ENCODE data around the gene S100A6. TPM values are rescaled to one million over a fixed set of nuclear protein-coding genes. Genes with fewer than 3 reads are reported as not detected.

S100A6 gene
- total RNA-seq, 1 experiment from 2014 or later: 1,633 TPM

DNA sequence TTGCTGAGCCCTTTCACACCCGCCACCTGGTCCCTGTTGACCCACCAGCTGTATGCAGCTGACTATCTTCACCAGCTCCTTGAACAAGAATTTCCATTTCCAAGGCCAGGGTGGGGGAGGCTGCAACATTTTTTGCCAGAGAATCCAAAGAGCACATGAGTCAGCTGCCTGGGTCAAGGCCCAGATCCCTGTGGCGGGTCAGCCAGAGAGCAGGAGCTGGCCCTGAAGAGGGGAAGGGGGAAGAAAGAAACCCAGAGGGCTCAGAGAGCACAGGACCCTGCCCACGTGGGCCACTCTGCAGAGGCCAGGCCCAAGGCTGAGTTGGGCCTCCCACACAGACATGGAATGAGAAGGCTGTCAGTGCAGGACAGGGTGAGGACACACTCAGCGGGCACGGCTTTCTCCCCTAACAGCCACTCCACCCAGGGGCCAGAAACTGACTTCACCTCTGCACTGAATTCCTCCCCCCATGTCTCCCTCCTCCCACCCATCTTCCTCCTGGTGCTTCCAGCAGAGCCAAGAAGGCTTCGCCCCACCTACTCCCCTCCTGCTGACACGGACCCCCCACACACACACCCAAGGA is 28.9 kb downstream of the S100A6 start (continued):
- TF ChIP-seq, protein P1, sequence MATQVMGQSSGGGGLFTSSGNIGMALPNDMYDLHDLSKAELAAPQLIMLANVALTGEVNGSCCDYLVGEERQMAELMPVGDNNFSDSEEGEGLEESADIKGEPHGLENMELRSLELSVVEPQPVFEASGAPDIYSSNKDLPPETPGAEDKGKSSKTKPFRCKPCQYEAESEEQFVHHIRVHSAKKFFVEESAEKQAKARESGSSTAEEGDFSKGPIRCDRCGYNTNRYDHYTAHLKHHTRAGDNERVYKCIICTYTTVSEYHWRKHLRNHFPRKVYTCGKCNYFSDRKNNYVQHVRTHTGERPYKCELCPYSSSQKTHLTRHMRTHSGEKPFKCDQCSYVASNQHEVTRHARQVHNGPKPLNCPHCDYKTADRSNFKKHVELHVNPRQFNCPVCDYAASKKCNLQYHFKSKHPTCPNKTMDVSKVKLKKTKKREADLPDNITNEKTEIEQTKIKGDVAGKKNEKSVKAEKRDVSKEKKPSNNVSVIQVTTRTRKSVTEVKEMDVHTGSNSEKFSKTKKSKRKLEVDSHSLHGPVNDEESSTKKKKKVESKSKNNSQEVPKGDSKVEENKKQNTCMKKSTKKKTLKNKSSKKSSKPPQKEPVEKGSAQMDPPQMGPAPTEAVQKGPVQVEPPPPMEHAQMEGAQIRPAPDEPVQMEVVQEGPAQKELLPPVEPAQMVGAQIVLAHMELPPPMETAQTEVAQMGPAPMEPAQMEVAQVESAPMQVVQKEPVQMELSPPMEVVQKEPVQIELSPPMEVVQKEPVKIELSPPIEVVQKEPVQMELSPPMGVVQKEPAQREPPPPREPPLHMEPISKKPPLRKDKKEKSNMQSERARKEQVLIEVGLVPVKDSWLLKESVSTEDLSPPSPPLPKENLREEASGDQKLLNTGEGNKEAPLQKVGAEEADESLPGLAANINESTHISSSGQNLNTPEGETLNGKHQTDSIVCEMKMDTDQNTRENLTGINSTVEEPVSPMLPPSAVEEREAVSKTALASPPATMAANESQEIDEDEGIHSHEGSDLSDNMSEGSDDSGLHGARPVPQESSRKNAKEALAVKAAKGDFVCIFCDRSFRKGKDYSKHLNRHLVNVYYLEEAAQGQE (IDR thresholded peaks at IDR 0.05; ENCODE audit: low read depth): no peak
- TF ChIP-seq JUND (IDR thresholded peaks at IDR 0.05) (no peak; the same call in 1 of the 2 replicates), EZH2phosphoT487 (IDR thresholded peaks at IDR 0.05; ENCODE audit: borderline replicate concordance) (no peak)

DNA sequence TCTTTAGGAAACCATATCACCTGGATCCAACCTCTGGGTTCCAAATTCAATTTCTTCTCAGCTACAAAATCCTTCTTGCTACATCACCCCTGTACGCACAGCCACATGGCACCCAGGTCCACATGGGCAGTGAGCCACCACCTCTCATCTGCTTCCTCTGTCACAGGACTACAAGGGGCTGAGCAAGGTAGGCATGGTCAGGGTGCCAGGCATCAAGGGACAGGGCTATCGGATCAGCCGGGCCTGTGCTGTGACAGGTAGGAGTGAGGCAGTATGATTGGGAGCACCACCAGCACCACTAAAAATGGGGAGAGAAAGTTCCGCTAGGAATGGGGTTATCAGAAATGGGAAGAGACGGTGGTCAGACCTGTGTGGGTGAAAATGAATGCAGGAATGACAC is 29.4 kb downstream of the S100A6 start:
- no peaks in the 10 kb centered on the region for H3K27me3 ChIP-seq (ENCODE audit: insufficient read depth, low read length)
- ATAC-seq (peak; percentile 2; the same call in 1 of the 2 replicates), DNase-seq (ENCODE audit: low read depth, low spot score) (no peak)
- no peaks in the 10 kb centered on the region for H3K9me2 ChIP-seq (ENCODE audit: insufficient read depth)
- TF ChIP-seq, protein P2, sequence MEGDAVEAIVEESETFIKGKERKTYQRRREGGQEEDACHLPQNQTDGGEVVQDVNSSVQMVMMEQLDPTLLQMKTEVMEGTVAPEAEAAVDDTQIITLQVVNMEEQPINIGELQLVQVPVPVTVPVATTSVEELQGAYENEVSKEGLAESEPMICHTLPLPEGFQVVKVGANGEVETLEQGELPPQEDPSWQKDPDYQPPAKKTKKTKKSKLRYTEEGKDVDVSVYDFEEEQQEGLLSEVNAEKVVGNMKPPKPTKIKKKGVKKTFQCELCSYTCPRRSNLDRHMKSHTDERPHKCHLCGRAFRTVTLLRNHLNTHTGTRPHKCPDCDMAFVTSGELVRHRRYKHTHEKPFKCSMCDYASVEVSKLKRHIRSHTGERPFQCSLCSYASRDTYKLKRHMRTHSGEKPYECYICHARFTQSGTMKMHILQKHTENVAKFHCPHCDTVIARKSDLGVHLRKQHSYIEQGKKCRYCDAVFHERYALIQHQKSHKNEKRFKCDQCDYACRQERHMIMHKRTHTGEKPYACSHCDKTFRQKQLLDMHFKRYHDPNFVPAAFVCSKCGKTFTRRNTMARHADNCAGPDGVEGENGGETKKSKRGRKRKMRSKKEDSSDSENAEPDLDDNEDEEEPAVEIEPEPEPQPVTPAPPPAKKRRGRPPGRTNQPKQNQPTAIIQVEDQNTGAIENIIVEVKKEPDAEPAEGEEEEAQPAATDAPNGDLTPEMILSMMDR (IDR thresholded peaks at IDR 0.05 in 2 of 3, conservative IDR thresholded peaks at IDR 0.05 in 1 of 3; ENCODE audit: borderline replicate concordance in 1 of 3, insufficient read depth in 1 of 3, low read depth in 2 of 3, low read length in 2 of 3): no peak
- TF ChIP-seq ZFX (IDR thresholded peaks at IDR 0.05): no peak
- TF ChIP-seq ZNF274 (IDR thresholded peaks at IDR 0.05; ENCODE audit: low read depth, low read length): no peak
- intact Hi-C loops (cut with micrococcal nuclease): loop anchor here (5.0 kb wide), 1 partner anchor 481 kb away; the partner anchor contains the start of gene RAB13
- no peak overlapping the region for H2AFZ ChIP-seq (ENCODE audit: low read depth, low read length, poor library complexity, severe bottlenecking)
- no peaks in the 10 kb centered on the region for H4K20me1 ChIP-seq (ENCODE audit: insufficient read depth)
- CTCF ChIA-PET: interaction anchor here (1.3 to 1.8 kb wide), 4 partner anchors 9 to 153 kb away, joined by 4 read pairs; no protein-coding TSS in a partner anchor
- POLR2A ChIA-PET: interaction anchor here (1.3 to 1.5 kb wide), 2 partner anchors 45 to 60 kb away, joined by 3 to 4 read pairs; no protein-coding TSS in a partner anchor
- H3K27ac ChIP-seq (ENCODE audit: low read depth, low read length): peak overlapping the region; percentile 19; the same call in 1 of the 2 replicates
- no TSS peak for BruUV-seq (replicated peaks)
- H3K79me2 ChIP-seq (ENCODE audit: insufficient read depth, low read length): no peaks in the 10 kb centered on the region
- peak overlapping the region; percentile 47 for H3K9ac ChIP-seq (ENCODE audit: low read length)
- H3K36me3 ChIP-seq (ENCODE audit: control insufficient read depth in 1 of 2, insufficient read depth in 2 of 2, low read length in 2 of 2): no peaks in the 10 kb centered on the region
- peak overlapping the region; percentile 65 for H3K4me2 ChIP-seq (ENCODE audit: low read length)
- RAD21 ChIA-PET (ENCODE audit: low non-redundant PET in 1 of 2, low total read pairs in 2 of 2, uncharacterized antibody in 2 of 2, unreplicated experiment in 2 of 2): interaction anchor here in 1 of 2 experiments (0.9 kb wide), 1 partner anchor 61 kb away, joined by 3 read pairs; no protein-coding TSS in a partner anchor
- H3K9me3 ChIP-seq (ENCODE audit: control insufficient read depth in 1 of 2, insufficient read depth in 1 of 2, low read depth in 1 of 2, low read length in 2 of 2): no peaks in the 10 kb centered on the region
- peaks cover 17 to 52% of the 10 kb centered on the region in 2 experiments for H3K4me1 ChIP-seq (ENCODE audit: control insufficient read depth in 1 of 2, insufficient read depth in 2 of 2, low read length in 2 of 2)
- no peak overlapping the region for H3K4me3 ChIP-seq (replicated peaks in 1 of 2; ENCODE audit: low read depth in 1 of 2, low read length in 2 of 2)

Data from HCT116 (cell line).